Spleen (tissue), 11 donors: ENCODE measurements around the gene SMOC2. TPM values are rescaled to one million over a fixed set of nuclear protein-coding genes. Genes with fewer than 3 reads are reported as not detected.
"Not testable (repeated sequence)": the region's sequence is repeated elsewhere in the genome, so short reads cannot be mapped to it uniquely, and the experiment has no call there.

ENCODE experiments used
- DNase-seq: peaks from one replicate; pipeline ENCODE4 v3.0.0-alpha.2; 2020
- H3K27ac ChIP-seq, 8 donors: fragments of 200-600 bp; sonication (generic) in 7 of 8; 1 replicate in 4 of 8; 2 replicates in 4 of 8; pipeline versions ENCODE4 v1.5.0 to v1.8.0; 2016 to 2021; ENCODE audit warnings: inconsistent platforms in 4 of 8, mild to moderate bottlenecking in 4 of 8, moderate library complexity in 1 of 8
- H3K27me3 ChIP-seq, 7 donors: fragments of 200-600 bp; sonication (generic) in 6 of 7; replicated peaks in 1 of 7; 1 replicate in 4 of 7; 2 replicates in 3 of 7; pipeline versions ENCODE4 v1.5.0 to v1.8.0; 2016 to 2021; ENCODE audit warnings: inconsistent platforms in 3 of 7, mild to moderate bottlenecking in 1 of 7
- H3K36me3 ChIP-seq, 6 donors: fragments of 200-600 bp; sonication (generic) in 5 of 6; 1 replicate in 4 of 6; 2 replicates in 2 of 6; pipeline versions ENCODE4 v1.5.0 to v1.8.0; 2016 to 2021; ENCODE audit warnings: inconsistent platforms in 2 of 6
- H3K4me1 ChIP-seq, 6 donors: fragments of 200-600 bp; sonication (generic) in 5 of 6; 1 replicate in 3 of 6; 2 replicates in 3 of 6; pipeline versions ENCODE4 v1.5.0 to v1.8.0; 2016 to 2021; ENCODE audit warnings: inconsistent platforms in 3 of 6
- H3K4me3 ChIP-seq, 8 donors: fragments of 200-600 bp; sonication (generic) in 7 of 8; 1 replicate in 4 of 8; 2 replicates in 4 of 8; pipeline versions ENCODE4 v1.5.0 to v1.8.0; 2016 to 2021; ENCODE audit warnings: inconsistent platforms in 4 of 8, mild to moderate bottlenecking in 4 of 8, moderate library complexity in 2 of 8
- H3K9me3 ChIP-seq, 8 donors: fragments of 200-600 bp; sonication (generic) in 7 of 8; 1 replicate in 4 of 8; 2 replicates in 4 of 8; pipeline versions ENCODE4 v1.5.0 to v1.8.0; 2016 to 2021; ENCODE audit warnings: inconsistent platforms in 4 of 8
- POLR2A ChIP-seq, 3 donors: fragments of 450-650 bp; IDR thresholded peaks; one replicate each; pipeline ENCODE4 v1.5.1; 2017; ENCODE audit warnings: antibody characterized with exemption in 3 of 3, mild to moderate bottlenecking in 1 of 3
- POLR2AphosphoS5 ChIP-seq, 3 donors: sonication (generic); formaldehyde crosslinking; IDR thresholded peaks; one replicate each; pipeline ENCODE4 v1.5.1; 2017; ENCODE audit warnings: antibody characterized with exemption in 3 of 3
- WGBS, 5 donors: extraction: QIAGEN DNeasy Blood & Tissue Kit in 3 of 5; methylation state at CpG; one replicate each; pipeline versions ENCODE4 v1.1.5 to v1.1.7; 2013 to 2018; 5-methylcytosine and 5-hydroxymethylcytosine counted together
- intact Hi-C: fragments of 100-400 bp; cut with DNase I; formaldehyde crosslinking; loops from one replicate; pipeline ENCODE4 v1.15.0; 2023; ENCODE audit warnings: low total_unique reads
- polyA plus RNA-seq, 3 donors: library from polyadenylated mRNA; stranded (reverse); fragments of 200-250 nt; gene quantifications; one replicate each; pipeline ENCODE4 v1.2.1, GENCODE V29; 2013
- total RNA-seq, 7 donors: library from RNA; depleted of rRNA in 3 of 7; stranded (reverse); fragments of >200 nt in 3 of 7; fragmentation: NEBNext Ultra II Directional in 4 of 7; extraction: Animal tissue kit (Norgen Biotek cat#: 25700) in 4 of 7; gene quantifications; one replicate each; pipeline versions ENCODE4 v1.1.0 to v1.2.1, GENCODE V29; 2016 to 2021
- TF ChIP-seq, protein P1 (sequence below), 11 experiments: fragments of 200-600 bp in 7 of 11; fragments of 450-650 bp in 4 of 11; sonication (generic) in 4 of 11; IDR thresholded peaks in 8 of 11; conservative IDR thresholded peaks in 3 of 11; 1 replicate in 7 of 11; 2 replicates in 4 of 11; pipeline versions ENCODE4 v1.4.0 to v1.8.0; 2016 to 2021; ENCODE audit warnings: antibody characterized with exemption in 11 of 11, inconsistent platforms in 4 of 11, mild to moderate bottlenecking in 1 of 11
- donor health status: healthy with polysubstance abuse.
- donor health status: DM: no; HTN: no; CAD: no; lungs with moderate emphysema.
- donor health status: DM: no; HTN: no; CAD: no.
- donor health status: Bipolar disorder and iron deficiency.
- donor health status: healthy.
- donor health status: DM: no; HTN: no; CAD: no.
- donor health status: DM: yes; HTN: yes; CAD: no.

The SMOC2 gene
- total and polyA plus RNA-seq, 10 donors, result 0.94 to 7.6 (median 1.8) TPM

GRCh38 chr6:168535711-168536110, 94.7 kb downstream of the SMOC2 start:
- WGBS, 5 donors, result 87 to 92% (median 91%) methylated on average over 22 of the region's 22 CpGs
- intact Hi-C loops, result no loop called here
- H3K27me3 ChIP-seq, result peaks cover 0 to 21% (median 0%) of the 10 kb centered on the region in 7 donors
- no peak overlapping the region for H3K4me3 ChIP-seq
- H3K9me3 ChIP-seq, result no peaks in the 10 kb centered on the region
- no peak overlapping the region for H3K27ac ChIP-seq
- TF ChIP-seq, protein P1, sequence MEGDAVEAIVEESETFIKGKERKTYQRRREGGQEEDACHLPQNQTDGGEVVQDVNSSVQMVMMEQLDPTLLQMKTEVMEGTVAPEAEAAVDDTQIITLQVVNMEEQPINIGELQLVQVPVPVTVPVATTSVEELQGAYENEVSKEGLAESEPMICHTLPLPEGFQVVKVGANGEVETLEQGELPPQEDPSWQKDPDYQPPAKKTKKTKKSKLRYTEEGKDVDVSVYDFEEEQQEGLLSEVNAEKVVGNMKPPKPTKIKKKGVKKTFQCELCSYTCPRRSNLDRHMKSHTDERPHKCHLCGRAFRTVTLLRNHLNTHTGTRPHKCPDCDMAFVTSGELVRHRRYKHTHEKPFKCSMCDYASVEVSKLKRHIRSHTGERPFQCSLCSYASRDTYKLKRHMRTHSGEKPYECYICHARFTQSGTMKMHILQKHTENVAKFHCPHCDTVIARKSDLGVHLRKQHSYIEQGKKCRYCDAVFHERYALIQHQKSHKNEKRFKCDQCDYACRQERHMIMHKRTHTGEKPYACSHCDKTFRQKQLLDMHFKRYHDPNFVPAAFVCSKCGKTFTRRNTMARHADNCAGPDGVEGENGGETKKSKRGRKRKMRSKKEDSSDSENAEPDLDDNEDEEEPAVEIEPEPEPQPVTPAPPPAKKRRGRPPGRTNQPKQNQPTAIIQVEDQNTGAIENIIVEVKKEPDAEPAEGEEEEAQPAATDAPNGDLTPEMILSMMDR (IDR thresholded peaks at IDR 0.05 in 8 of 11, conservative IDR thresholded peaks at IDR 0.05 in 3 of 11), result no peak
- no peak for TF ChIP-seq POLR2AphosphoS5 (IDR thresholded peaks at IDR 0.05)
- no peaks in the 10 kb centered on the region for H3K36me3 ChIP-seq
- DNase-seq, result no peak
- H3K4me1 ChIP-seq, result no peaks in the 10 kb centered on the region

GRCh38 chr6:168536196-168536595, 95.2 kb downstream of the SMOC2 start:
- H3K27me3 ChIP-seq, result peaks cover 0 to 26% (median 0%) of the 10 kb centered on the region in 7 donors
- H3K4me3 ChIP-seq, result no peak overlapping the region
- TF ChIP-seq POLR2A (IDR thresholded peaks at IDR 0.05), result no peak
- TF ChIP-seq, protein P1 (IDR thresholded peaks at IDR 0.05 in 8 of 11, conservative IDR thresholded peaks at IDR 0.05 in 3 of 11), result no peak
- TF ChIP-seq POLR2AphosphoS5 (IDR thresholded peaks at IDR 0.05), result no peak
- no peaks in the 10 kb centered on the region for H3K4me1 ChIP-seq
- no peak overlapping the region for H3K27ac ChIP-seq
- 68 to 86% (median 83%) methylated on average over 7 of the region's 7 CpGs for WGBS, 5 donors
- intact Hi-C loops, result no loop called here
- DNase-seq, result peak; percentile 53
- no peaks in the 10 kb centered on the region for H3K9me3 ChIP-seq
- H3K36me3 ChIP-seq, result no peaks in the 10 kb centered on the region

DNA sequence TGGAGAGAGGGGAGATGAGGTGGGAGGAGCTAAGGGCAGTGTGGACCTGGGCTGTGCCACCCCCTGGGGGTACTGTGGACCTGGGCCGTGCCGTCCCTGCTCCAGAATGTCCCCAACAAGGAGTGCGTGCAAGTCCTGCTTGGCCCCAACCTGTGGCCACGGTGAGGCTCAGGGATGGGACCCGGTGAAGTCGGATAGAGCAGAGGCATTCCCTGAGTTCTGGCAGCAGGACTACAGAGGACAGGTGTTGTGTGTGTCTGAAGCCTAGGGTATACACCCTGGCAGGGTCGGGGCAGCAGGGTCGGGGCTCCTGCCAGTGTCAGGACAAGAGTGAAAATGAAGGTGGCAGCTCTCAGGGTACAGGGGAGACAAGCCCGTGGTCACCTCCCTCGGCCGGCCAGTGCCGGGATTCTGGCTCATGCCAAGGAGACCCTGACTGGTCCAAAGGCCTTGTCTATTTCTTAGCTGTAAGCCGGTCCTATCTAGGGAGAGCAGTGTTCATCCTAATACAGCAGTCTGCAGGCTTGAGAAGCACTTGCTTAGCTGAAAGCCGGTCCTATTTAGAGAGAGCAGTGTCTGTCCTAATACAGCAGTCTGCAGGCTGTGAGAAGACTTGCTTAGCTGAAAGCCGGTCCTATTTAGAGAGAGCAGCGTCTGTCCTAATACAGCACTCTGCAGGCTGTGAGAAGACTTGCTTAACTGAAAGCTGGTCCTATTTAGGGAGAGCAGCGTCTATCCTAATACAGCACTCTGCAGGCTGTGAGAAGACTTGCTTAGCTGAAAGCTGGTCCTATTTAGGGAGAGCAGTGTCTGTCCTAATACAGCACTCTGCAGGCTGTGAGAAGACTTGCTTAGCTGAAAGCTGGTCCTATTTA, 95.9 kb downstream of the SMOC2 start:
- TF ChIP-seq, protein P1 (IDR thresholded peaks at IDR 0.05 in 8 of 11, conservative IDR thresholded peaks at IDR 0.05 in 3 of 11), result no peak
- TF ChIP-seq POLR2AphosphoS5 (IDR thresholded peaks at IDR 0.05), result no peak
- TF ChIP-seq POLR2A (IDR thresholded peaks at IDR 0.05), result no peak
- intact Hi-C loops, result no loop called here
- H3K36me3 ChIP-seq, result no peaks in the 10 kb centered on the region
- H3K4me3 ChIP-seq, result no peak overlapping the region
- peak; percentile 72 for DNase-seq
- WGBS, 5 donors, result 84 to 95% (median 86%) methylated on average over 11 to 17 of the region's 17 CpGs
- no peaks in the 10 kb centered on the region for H3K9me3 ChIP-seq
- H3K4me1 ChIP-seq, result no peaks in the 10 kb centered on the region
- H3K27me3 ChIP-seq, result peaks cover 0 to 26% (median 0%) of the 10 kb centered on the region in 7 donors
- H3K27ac ChIP-seq, result no peak overlapping the region

GRCh38 chr6:168537540-168537884, 96.5 kb downstream of the SMOC2 start:
- no peak overlapping the region for H3K27ac ChIP-seq

DNA sequence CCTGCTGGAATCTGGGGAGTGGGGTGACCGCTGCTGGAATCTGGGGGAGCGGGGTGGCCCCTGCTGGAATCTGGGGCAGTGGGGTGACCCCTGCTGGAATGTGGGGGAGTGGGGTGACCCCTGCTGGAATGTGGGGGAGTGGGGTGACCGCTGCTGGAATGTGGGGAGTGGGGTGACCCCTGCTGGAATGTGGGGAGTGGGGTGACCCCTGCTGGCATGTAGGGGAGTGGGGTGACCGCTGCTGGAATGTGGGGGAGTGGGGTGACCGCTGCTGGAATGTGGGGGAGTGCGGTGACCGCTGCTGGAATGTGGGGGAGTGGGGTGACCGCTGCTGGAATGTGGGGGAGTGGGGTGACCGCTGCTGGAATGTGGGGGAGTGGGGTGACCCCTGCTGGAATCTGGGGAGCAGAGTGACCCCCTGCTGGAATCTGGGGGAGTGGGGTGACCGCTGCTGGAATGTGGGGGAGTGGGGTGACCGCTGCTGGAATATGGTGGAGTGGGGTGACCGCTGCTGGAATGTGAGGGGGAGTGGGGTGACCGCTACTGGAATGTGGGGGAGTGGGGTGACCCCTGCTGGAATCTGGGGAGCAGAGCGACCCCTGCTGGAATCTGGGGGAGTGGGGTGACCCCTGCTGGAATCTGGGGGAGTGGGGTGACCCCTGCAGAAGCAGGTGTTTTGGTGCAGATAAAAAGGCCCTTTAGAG, 97.4 kb downstream of the SMOC2 start:
- H3K27ac ChIP-seq, H3K4me1 ChIP-seq, H3K9me3 ChIP-seq, H3K4me3 ChIP-seq, H3K36me3 ChIP-seq, intact Hi-C loops, DNase-seq: not testable (repeated sequence)
- H3K27me3 ChIP-seq, result peaks cover 0 to 26% (median 0%) of the 10 kb centered on the region in 7 donors
- WGBS, 5 donors, result 79 to 87% (median 83%) methylated on average over 13 to 14 of the region's 14 CpGs

More at GRCh38 chr6:168537540-168537884, 96.5 kb downstream of the SMOC2 start:
- H3K36me3 ChIP-seq, result no peaks in the 10 kb centered on the region
- 56 to 73% (median 69%) methylated on average over 8 to 10 of the region's 10 CpGs for WGBS, 5 donors
- H3K4me1 ChIP-seq, result no peaks in the 10 kb centered on the region
- H3K27me3 ChIP-seq, result peaks cover 0 to 26% (median 0%) of the 10 kb centered on the region in 7 donors
- intact Hi-C loops, result no loop called here
- DNase-seq, result peak; percentile 72
- no peaks in the 10 kb centered on the region for H3K9me3 ChIP-seq
- no peak overlapping the region for H3K4me3 ChIP-seq
- no peak for TF ChIP-seq POLR2AphosphoS5 (IDR thresholded peaks at IDR 0.05)
